Fibroblast of lung (primary cell): ENCODE data around the gene RAB43. TPM values are rescaled to one million over a fixed set of nuclear protein-coding genes. Genes with fewer than 3 reads are reported as not detected.
A peak's percentile ranks its signal among the peaks of the same experiment; 100 is the strongest.
"Not testable (repeated sequence)": the region's sequence is repeated elsewhere in the genome, so short reads cannot be mapped to it uniquely, and the experiment has no call there.

Source experiments
- DNase-seq, 2 donors: peaks; one replicate each; pipeline versions ENCODE4 v3.0.0 to v3.0.0-alpha.2; 2010; ENCODE audit warnings: low read depth in 2 of 2
- H2AFZ ChIP-seq: 2 replicates; pipeline ENCODE4 v1.5.1; 2012; ENCODE audit warnings: low read length, control low read depth, inconsistent platforms
- H3K27ac ChIP-seq: 2 replicates; pipeline ENCODE4 v1.5.1; 2011; ENCODE audit warnings: low read length, control low read depth; ENCODE audit not compliant: insufficient read depth
- H3K27me3 ChIP-seq: 2 replicates; pipeline ENCODE4 v1.5.1; 2011; ENCODE audit warnings: mild to moderate bottlenecking, low read length; ENCODE audit not compliant: control insufficient read depth, insufficient read depth
- H3K36me3 ChIP-seq: 2 replicates; pipeline ENCODE4 v1.5.1; 2011; ENCODE audit warnings: low read length; ENCODE audit not compliant: control insufficient read depth, insufficient read depth
- H3K4me1 ChIP-seq: 2 replicates; pipeline ENCODE4 v1.5.1; 2011; ENCODE audit warnings: low read length; ENCODE audit not compliant: control insufficient read depth, insufficient read depth; ENCODE audit errors: extremely low read depth
- H3K4me2 ChIP-seq: 2 replicates; pipeline ENCODE4 v1.5.1; 2011; ENCODE audit warnings: low read length, control low read depth; ENCODE audit not compliant: insufficient read depth; ENCODE audit errors: extremely low read depth
- H3K4me3 ChIP-seq, 4 experiments: fragments of 200-600 bp in 1 of 4; sonication (generic) in 1 of 4; replicated peaks in 1 of 4; 2 replicates each; pipeline ENCODE4 v1.5.1; 2011 to 2016; ENCODE audit warnings: low read length in 4 of 4, low read depth in 3 of 4, mild to moderate bottlenecking in 3 of 4, control low read depth in 2 of 4, inconsistent platforms in 1 of 4, mixed read lengths in 1 of 4; ENCODE audit not compliant: insufficient read depth in 1 of 4; ENCODE audit errors: control extremely low read depth in 1 of 4
- H3K79me2 ChIP-seq: 2 replicates; pipeline ENCODE4 v1.5.1; 2012; ENCODE audit warnings: mild to moderate bottlenecking, low read length, inconsistent platforms; ENCODE audit not compliant: control insufficient read depth, insufficient read depth
- H3K9ac ChIP-seq: 2 replicates; pipeline ENCODE4 v1.5.1; 2011; ENCODE audit warnings: mild to moderate bottlenecking, low read length, control low read depth; ENCODE audit not compliant: insufficient read depth
- H3K9me3 ChIP-seq: 2 replicates; pipeline ENCODE4 v1.5.1; 2012; ENCODE audit warnings: low read depth, low read length; ENCODE audit not compliant: control insufficient read depth, insufficient read depth
- H4K20me1 ChIP-seq: 2 replicates; pipeline ENCODE4 v1.5.1; 2011; ENCODE audit warnings: low read length; ENCODE audit not compliant: control insufficient read depth, insufficient read depth; ENCODE audit errors: extremely low read depth
- CTCF ChIP-seq, 2 donors: IDR thresholded peaks in 1 of 2; conservative IDR thresholded peaks in 1 of 2; 1 replicate in 1 of 2; 2 replicates in 1 of 2; pipeline ENCODE4 v1.5.1; 2011 to 2012; ENCODE audit warnings: low read length in 2 of 2, control low read depth in 1 of 2, inconsistent platforms in 1 of 2, low read depth in 1 of 2, mild to moderate bottlenecking in 1 of 2
- EZH2 ChIP-seq: IDR thresholded peaks from 2 replicates; pipeline ENCODE4 v1.5.1; 2012; ENCODE audit warnings: low read length, control low read depth, mild to moderate bottlenecking; ENCODE audit errors: missing control alignments
- polyA plus RNA-seq, 2 donors: library from polyadenylated mRNA; depleted of rRNA in 1 of 2; stranded (reverse) in 1 of 2; unstranded in 1 of 2; fragments of >200 nt; gene quantifications; 2 replicates each; pipeline ENCODE4 v1.2.1, GENCODE V29; 2011 to 2012; ENCODE audit warnings: missing spikeins in 1 of 2
- total RNA-seq: library from RNA; depleted of rRNA; stranded (reverse); fragments of >200 nt; gene quantifications from 2 replicates; pipeline ENCODE4 v1.2.1, GENCODE V29; 2014

The RAB43 gene
- total and polyA plus RNA-seq, 2 donors (not counting 1 experiment from before 2014, with no cell fraction given) = 5.7 to 21.5 TPM

DNA sequence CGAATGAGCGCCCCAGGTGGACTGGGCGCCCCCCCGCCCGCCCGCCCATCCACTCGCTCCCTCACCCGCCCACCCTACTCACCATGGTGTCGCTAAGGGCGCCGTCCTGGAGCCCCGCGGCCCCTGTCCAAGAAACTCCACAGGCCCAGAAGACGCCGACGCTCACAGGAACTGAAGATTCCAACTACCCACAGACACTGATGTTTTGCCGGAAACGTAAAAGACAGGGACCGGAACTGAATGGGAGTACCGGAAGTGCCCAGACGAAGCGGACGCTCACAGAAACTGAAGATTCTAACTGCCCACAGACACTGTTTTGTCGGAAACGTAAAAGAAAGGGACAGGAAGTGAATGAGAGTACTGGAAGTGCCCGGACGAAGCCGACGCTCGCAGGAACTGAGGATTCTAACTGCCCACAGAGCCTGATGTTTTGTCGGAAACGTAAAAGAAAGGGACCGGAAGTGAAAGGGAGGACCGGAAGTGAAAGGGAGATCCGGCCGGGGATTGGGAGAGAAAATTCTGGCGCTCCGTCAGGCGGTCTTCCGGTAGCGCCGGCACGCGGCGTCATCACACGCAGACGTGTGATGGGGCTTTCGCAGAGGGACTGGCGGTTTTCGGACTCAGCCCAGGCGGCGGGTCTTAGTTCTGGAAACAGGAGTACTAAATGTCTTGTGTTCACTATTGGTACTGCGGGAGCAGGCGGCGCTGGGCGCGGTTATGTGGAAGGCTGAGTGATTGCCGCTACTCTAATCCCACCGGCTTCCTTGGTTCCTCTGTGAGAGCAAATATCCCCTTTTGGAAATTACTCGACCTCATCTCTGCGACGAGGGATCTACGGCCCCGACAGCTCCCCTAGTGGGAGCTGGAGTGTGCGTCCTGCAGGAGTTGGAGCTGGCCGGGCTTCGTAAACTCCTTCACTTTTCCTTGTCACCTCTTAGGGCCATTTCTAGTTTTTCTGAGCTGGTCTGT lies 39.6 kb upstream of the RAB43 start, which contains the start of gene ISY1:
ISY1 (minus strand) TSS at position 173 of the 969 bp plus-strand sequence; CDS start at position 85, 88 bp downstream.
- no peaks in the 10 kb centered on the region for H3K36me3 ChIP-seq
- H4K20me1 ChIP-seq = no peaks in the 10 kb centered on the region
- H3K4me2 ChIP-seq = peak within 1 kb of the TSS; percentile 44
- DNase-seq = peak; percentile 95 to 98
- H3K9ac ChIP-seq = peak within 1 kb of the TSS; percentile 92
- H3K4me1 ChIP-seq = peaks cover 7% of the 10 kb centered on the region
- H3K9me3 ChIP-seq = no peaks in the 10 kb centered on the region
- H3K27me3 ChIP-seq = no peaks in the 10 kb centered on the region
- H3K4me3 ChIP-seq = peak within 1 kb of the TSS; percentile 92 to 99 (median 95)
- H3K27ac ChIP-seq = peak within 1 kb of the TSS; percentile 98
- H2AFZ ChIP-seq = peak within 1 kb of the TSS; percentile 95
- peaks cover 20% of the 10 kb centered on the region for H3K79me2 ChIP-seq
- TF ChIP-seq EZH2 (no peak), CTCF (conservative IDR thresholded peaks at IDR 0.05 in 1 of 2, IDR thresholded peaks at IDR 0.05 in 1 of 2; ENCODE audit: low read depth in 1 of 2, low read length in 2 of 2) (peak; percentile 73 to 88)

DNA sequence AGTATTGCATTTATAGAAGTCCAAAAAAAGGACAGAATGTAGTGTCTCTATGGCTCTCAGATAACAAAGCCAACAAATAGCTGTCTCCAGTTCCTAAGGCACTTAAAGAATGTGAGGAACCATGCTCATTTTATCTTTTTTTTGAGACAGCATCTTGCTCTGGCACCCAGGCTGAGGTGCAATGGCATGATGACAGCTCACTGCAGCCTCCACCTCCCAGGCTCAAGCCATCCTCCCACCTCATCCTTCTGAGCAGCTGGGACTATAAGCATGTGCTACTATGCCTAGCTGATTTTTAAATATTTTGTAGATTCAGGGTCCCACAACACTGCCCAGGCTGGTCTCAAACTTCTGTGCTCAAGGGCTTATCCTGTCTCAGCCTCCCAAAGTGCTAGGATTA lies 23.2 kb upstream of the RAB43 start:
- Histone ChIP-seq H3K27me3 (no peaks in the 10 kb centered on the region), H3K79me2 (no peaks in the 10 kb centered on the region), H3K4me1 (no peaks in the 10 kb centered on the region), H3K9me3 (no peaks in the 10 kb centered on the region), H3K27ac (no peak overlapping the region), H3K4me3 (no peak overlapping the region), H4K20me1 (no peaks in the 10 kb centered on the region), H3K9ac (no peak overlapping the region), H3K36me3 (no peaks in the 10 kb centered on the region), H3K4me2 (no peak overlapping the region), H2AFZ (no peak overlapping the region)
- no peak for DNase-seq
- TF ChIP-seq CTCF (conservative IDR thresholded peaks at IDR 0.05 in 1 of 2, IDR thresholded peaks at IDR 0.05 in 1 of 2; ENCODE audit: low read depth in 1 of 2, low read length in 2 of 2) (no peak), EZH2 (no peak)

- not testable (repeated sequence) for H4K20me1 ChIP-seq, H3K4me2 ChIP-seq, DNase-seq, H3K9ac ChIP-seq, H3K27me3 ChIP-seq, H3K4me3 ChIP-seq, H3K79me2 ChIP-seq, H3K27ac ChIP-seq, H3K9me3 ChIP-seq, H3K4me1 ChIP-seq, H2AFZ ChIP-seq, H3K36me3 ChIP-seq
These were observed 19.4 kb upstream of the RAB43 start for GRCh38 chr3:129141011-129141410.
